Activated T-cell treated with anti-CD3 and anti-CD28 coated beads, Interleukin-2, amount 50 U/mL, for 4 hours (primary cell): ENCODE measurements around the gene EPHA6. TPM values are rescaled to one million over a fixed set of nuclear protein-coding genes. Genes with fewer than 3 reads are reported as not detected.

Experiments
- ATAC-seq, 2 donors: fragments of 200-7000 bp; cut with Tn5 transposase; one replicate each; pipeline ENCODE4 v1.10.0; 2021
- DNase-seq: peaks from one replicate; pipeline ENCODE4 v3.0.0-alpha.2; 2020
- H3K27me3 Mint-ChIP-seq: one replicate; pipeline ENCODE4 v1.8.0; 2021; ENCODE audit warnings: low read depth, mixed read lengths
- H3K36me3 Mint-ChIP-seq: one replicate; pipeline ENCODE4 v1.8.0; 2022; ENCODE audit warnings: mixed read lengths; ENCODE audit not compliant: insufficient read depth
- H3K4me1 Mint-ChIP-seq: one replicate; pipeline ENCODE4 v1.8.0; 2021; ENCODE audit warnings: low read depth, mixed read lengths
- H3K4me3 Mint-ChIP-seq: one replicate; pipeline ENCODE4 v1.8.0; 2021; ENCODE audit warnings: mild to moderate bottlenecking, moderate library complexity, mixed read lengths
- H3K9me3 Mint-ChIP-seq: one replicate; pipeline ENCODE4 v1.8.0; 2021; ENCODE audit warnings: mixed read lengths
- total RNA-seq, 3 donors: library from RNA; stranded (reverse); gene quantifications; one replicate each; pipeline ENCODE4 v1.2.1, GENCODE V29; 2021

Gene EPHA6
- total RNA-seq, 3 donors from 2014 or later: not detected

GRCh38 chr3:97680210-97680609 is 865.8 kb downstream of the EPHA6 start:
- Mint-ChIP-seq H3K4me1 (no peaks in the 10 kb centered on the region), H3K4me3 (no peak overlapping the region)
- no peak for ATAC-seq

DNA sequence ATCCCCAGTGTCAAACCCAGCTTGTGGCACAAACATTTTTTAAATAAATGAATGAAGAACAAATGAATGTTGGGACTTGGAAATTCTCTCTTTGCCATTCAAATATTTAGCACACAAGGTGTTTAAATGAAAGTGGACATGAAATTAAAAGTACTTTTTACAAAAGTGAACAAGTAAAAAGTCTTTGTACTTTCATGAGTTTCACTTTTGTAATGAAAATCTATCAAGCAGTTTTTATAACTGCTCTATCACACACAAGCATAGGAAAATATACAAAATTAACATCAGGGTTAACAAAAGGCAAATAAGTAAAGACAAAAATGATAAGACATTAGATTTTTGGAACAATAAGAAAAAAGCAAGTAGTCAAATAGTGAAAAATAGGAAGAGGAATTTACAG is 866.3 kb downstream of the EPHA6 start:
- ATAC-seq (no peak), DNase-seq (no peak)
- H3K4me1 Mint-ChIP-seq: no peaks in the 10 kb centered on the region
- no peaks in the 10 kb centered on the region for H3K36me3 Mint-ChIP-seq
- no peak overlapping the region for H3K4me3 Mint-ChIP-seq
- H3K9me3 Mint-ChIP-seq: no peaks in the 10 kb centered on the region
- H3K27me3 Mint-ChIP-seq: peaks cover 1% of the 10 kb centered on the region

More at GRCh38 chr3:97680210-97680609, 865.8 kb downstream of the EPHA6 start:
- Mint-ChIP-seq H3K27me3 (peaks cover 1% of the 10 kb centered on the region), H3K9me3 (no peaks in the 10 kb centered on the region), H3K36me3 (no peaks in the 10 kb centered on the region)
- DNase-seq: no peak

DNA sequence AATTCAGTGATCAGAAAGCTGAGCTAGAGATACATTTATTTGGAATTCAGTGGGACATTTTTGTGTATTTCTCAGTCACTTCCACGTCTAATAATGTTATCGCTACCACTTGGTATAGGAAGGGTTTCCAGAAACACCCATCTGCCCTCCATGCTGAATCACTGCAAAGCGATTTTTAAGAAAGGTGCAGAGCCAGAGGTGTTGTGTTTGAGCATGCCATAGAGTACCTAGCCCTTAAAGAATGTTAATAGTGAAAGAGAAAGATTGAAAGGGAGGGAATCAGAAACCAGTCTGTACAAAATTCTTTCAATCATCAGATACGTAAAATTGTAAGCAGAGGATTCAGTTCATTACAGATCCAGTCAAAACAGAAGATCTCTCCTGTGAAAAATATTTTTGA is 870.1 kb downstream of the EPHA6 start:
- Mint-ChIP-seq H3K4me3 (no peak overlapping the region), H3K9me3 (no peaks in the 10 kb centered on the region), H3K27me3 (peaks cover 1% of the 10 kb centered on the region), H3K36me3 (no peaks in the 10 kb centered on the region), H3K4me1 (no peaks in the 10 kb centered on the region)
- ATAC-seq (no peak), DNase-seq (no peak)

DNA sequence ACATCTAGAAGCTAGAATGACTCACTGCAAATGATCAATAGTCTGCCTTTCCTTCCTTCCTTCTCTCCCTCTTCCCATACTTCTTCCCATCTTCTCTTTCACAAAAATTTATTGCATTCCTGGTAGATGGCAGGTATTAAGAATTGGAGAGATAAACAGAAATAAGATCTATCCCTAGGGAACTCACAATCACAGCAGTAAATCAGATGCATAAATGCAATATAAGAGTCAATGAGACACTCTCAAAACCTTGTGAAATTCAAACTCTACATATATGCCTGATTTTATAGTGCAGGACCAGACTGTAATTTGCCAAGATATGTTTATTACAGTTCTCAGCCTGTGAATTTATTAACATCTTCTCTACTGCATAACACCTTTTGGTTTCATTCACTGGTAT is 871.9 kb downstream of the EPHA6 start:
- Mint-ChIP-seq H3K27me3 (peaks cover 1% of the 10 kb centered on the region), H3K4me3 (no peak overlapping the region), H3K4me1 (no peaks in the 10 kb centered on the region), H3K36me3 (no peaks in the 10 kb centered on the region), H3K9me3 (no peaks in the 10 kb centered on the region)
- DNase-seq (no peak), ATAC-seq (no peak)

GRCh38 chr3:97687734-97688133 is 873.3 kb downstream of the EPHA6 start:
- Mint-ChIP-seq H3K9me3 (no peaks in the 10 kb centered on the region), H3K27me3 (peaks cover 4% of the 10 kb centered on the region), H3K4me1 (no peaks in the 10 kb centered on the region), H3K36me3 (no peaks in the 10 kb centered on the region), H3K4me3 (no peak overlapping the region)
- DNase-seq (no peak), ATAC-seq (no peak)

- ATAC-seq: no peak
Measured at GRCh38 chr3:97689111-97689510, 874.7 kb downstream of the EPHA6 start.

DNA sequence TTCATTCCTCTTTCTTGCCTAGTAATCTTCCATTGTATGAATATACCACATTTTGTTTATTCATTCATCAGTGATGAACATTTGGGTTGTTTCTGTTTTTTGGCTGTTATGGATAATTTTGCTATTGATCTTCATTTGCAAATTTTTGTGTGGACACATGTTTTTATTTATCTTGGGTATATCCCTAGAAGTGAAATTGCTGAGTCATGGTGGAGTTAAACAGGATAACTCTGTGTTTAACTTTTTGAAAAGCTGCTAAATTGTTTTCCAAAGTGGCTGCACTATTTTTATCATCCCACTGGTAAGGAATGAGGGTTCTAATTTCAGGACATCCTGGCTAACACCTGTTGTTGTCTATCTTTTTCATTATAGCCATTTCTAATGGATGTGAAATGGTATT is 875.6 kb downstream of the EPHA6 start:
- Mint-ChIP-seq H3K27me3 (peaks cover 4% of the 10 kb centered on the region), H3K36me3 (no peaks in the 10 kb centered on the region), H3K4me1 (no peaks in the 10 kb centered on the region), H3K9me3 (no peaks in the 10 kb centered on the region), H3K4me3 (no peak overlapping the region)
- DNase-seq: no peak
- ATAC-seq: no peak

More at GRCh38 chr3:97689111-97689510, 874.7 kb downstream of the EPHA6 start:
- Mint-ChIP-seq H3K36me3 (no peaks in the 10 kb centered on the region), H3K4me1 (no peaks in the 10 kb centered on the region), H3K27me3 (peaks cover 4% of the 10 kb centered on the region), H3K4me3 (no peak overlapping the region), H3K9me3 (no peaks in the 10 kb centered on the region)
- DNase-seq: no peak

GRCh38 chr3:97691354-97691753 is 877.0 kb downstream of the EPHA6 start:
- H3K4me3 Mint-ChIP-seq: no peak overlapping the region
- no peaks in the 10 kb centered on the region for H3K36me3 Mint-ChIP-seq
- peaks cover 7% of the 10 kb centered on the region for H3K27me3 Mint-ChIP-seq
- no peaks in the 10 kb centered on the region for H3K4me1 Mint-ChIP-seq
- no peak for ATAC-seq
- no peaks in the 10 kb centered on the region for H3K9me3 Mint-ChIP-seq
- no peak for DNase-seq

DNA sequence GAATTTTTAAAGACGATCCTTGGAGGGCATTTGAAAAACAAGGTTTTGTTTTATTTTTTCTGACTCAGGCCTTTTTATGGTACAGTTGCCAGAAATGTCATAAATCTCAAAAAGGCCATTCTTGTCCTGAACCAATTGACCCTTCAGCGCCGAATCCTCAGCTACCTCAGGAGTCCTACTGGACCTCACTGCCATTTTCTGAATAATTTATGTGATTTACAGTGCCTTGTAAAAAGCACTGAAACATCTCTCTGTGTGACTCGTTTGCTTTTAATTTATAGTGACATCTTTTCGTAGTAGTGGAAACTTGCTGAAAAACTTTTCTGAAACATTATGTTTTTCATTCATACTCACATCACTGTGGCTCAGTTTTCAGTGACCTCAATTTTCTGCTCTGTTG is 878.0 kb downstream of the EPHA6 start:
- no peak for ATAC-seq
- H3K9me3 Mint-ChIP-seq: no peaks in the 10 kb centered on the region
- H3K4me1 Mint-ChIP-seq: no peaks in the 10 kb centered on the region
- H3K4me3 Mint-ChIP-seq: no peak overlapping the region
- peaks cover 7% of the 10 kb centered on the region for H3K27me3 Mint-ChIP-seq
- no peak for DNase-seq
- no peaks in the 10 kb centered on the region for H3K36me3 Mint-ChIP-seq

- Mint-ChIP-seq H3K9me3 (no peaks in the 10 kb centered on the region), H3K27me3 (peaks cover 10% of the 10 kb centered on the region), H3K4me3 (no peak overlapping the region), H3K36me3 (no peaks in the 10 kb centered on the region), H3K4me1 (no peaks in the 10 kb centered on the region)
- no peak for ATAC-seq
- no peak for DNase-seq
Measured at GRCh38 chr3:97692831-97693230, 878.4 kb downstream of the EPHA6 start.

DNA sequence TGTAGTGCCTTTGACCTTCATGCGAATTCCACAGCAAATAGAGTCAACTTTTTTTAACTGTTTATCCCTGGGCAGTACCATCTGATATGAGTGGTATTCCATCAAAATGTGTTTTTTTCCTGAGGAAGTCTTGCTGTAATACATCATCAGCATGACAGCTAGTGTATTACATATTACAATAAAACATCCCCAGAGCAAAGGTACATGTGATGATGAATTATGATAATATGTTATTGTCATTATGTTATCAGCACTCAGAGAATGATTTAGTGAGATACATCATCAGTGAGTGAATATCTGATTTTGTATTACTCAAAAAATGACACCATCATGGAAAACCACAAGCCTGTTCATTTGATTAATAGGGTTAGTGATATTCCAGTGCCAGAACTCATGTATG is 880.5 kb downstream of the EPHA6 start:
- H3K36me3 Mint-ChIP-seq: no peaks in the 10 kb centered on the region
- H3K4me1 Mint-ChIP-seq: no peaks in the 10 kb centered on the region
- H3K9me3 Mint-ChIP-seq: no peaks in the 10 kb centered on the region

GRCh38 chr3:97698691-97699090 is 884.3 kb downstream of the EPHA6 start:
- H3K4me3 Mint-ChIP-seq: no peak overlapping the region
- ATAC-seq: no peak

More for the DNA sequence above, 880.5 kb downstream of the EPHA6 start:
- ATAC-seq: no peak
- Mint-ChIP-seq H3K4me3 (no peak overlapping the region), H3K27me3 (peaks cover 10% of the 10 kb centered on the region)
- DNase-seq: no peak

GRCh38 chr3:97699889-97700288 is 885.5 kb downstream of the EPHA6 start:
- DNase-seq (no peak), ATAC-seq (no peak)
- no peaks in the 10 kb centered on the region for H3K4me1 Mint-ChIP-seq
- no peaks in the 10 kb centered on the region for H3K36me3 Mint-ChIP-seq
- H3K27me3 Mint-ChIP-seq: peaks cover 12% of the 10 kb centered on the region
- no peak overlapping the region for H3K4me3 Mint-ChIP-seq
- no peaks in the 10 kb centered on the region for H3K9me3 Mint-ChIP-seq

More at GRCh38 chr3:97698691-97699090, 884.3 kb downstream of the EPHA6 start:
- Mint-ChIP-seq H3K27me3 (peaks cover 12% of the 10 kb centered on the region), H3K4me1 (no peaks in the 10 kb centered on the region), H3K36me3 (no peaks in the 10 kb centered on the region), H3K9me3 (no peaks in the 10 kb centered on the region)
- no peak for DNase-seq

DNA sequence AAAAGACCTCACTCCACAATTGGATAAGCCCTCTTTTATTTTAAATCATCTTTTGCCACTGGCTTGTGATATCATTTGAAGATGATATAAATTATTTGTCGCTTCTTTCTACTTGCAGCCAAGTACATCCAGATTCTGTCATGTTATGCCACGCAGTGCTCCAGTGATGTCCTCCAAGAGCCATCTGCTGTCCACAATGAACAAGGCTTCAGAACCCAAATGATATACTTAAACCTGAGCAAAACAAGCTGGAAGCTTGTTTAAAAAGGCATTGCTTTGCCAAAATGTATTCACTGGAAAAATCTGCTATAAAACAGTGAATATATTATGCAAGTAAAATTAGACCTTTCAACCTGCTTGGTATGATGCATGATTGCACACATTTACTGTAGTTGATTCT is 891.4 kb downstream of the EPHA6 start:
- no peak for DNase-seq
- H3K4me3 Mint-ChIP-seq: no peak overlapping the region
- no peak for ATAC-seq

DNA sequence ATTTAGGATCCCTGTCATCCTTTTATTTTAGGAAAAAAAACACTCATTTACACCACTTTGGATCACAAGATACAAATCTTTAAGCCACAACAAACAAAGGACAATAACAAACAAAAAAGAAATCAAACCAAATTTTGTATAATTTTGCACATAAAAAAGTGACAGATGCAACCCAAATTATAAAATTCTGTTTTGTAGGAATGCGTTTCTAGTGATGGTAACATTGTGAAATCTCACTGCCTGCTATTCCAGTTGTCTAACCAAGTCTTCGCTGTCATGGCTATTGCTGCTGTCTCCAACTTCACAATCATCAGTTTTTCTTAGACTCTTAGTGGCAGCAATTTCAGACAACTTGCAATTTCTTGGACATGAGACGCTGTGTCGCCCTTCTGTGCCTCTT is 891.8 kb downstream of the EPHA6 start:
- Mint-ChIP-seq H3K4me1 (no peaks in the 10 kb centered on the region), H3K4me3 (no peak overlapping the region), H3K9me3 (no peaks in the 10 kb centered on the region), H3K27me3 (peaks cover 8% of the 10 kb centered on the region), H3K36me3 (no peaks in the 10 kb centered on the region)
- ATAC-seq: no peak
- DNase-seq: no peak

More for the DNA sequence above, 891.4 kb downstream of the EPHA6 start:
- Mint-ChIP-seq H3K9me3 (no peaks in the 10 kb centered on the region), H3K4me1 (no peaks in the 10 kb centered on the region), H3K27me3 (peaks cover 8% of the 10 kb centered on the region), H3K36me3 (no peaks in the 10 kb centered on the region)

GRCh38 chr3:97711654-97712053 is 897.3 kb downstream of the EPHA6 start:
- ATAC-seq (no peak), DNase-seq (no peak)
- H3K9me3 Mint-ChIP-seq: no peaks in the 10 kb centered on the region
- peaks cover 3% of the 10 kb centered on the region for H3K27me3 Mint-ChIP-seq
- no peaks in the 10 kb centered on the region for H3K36me3 Mint-ChIP-seq
- H3K4me1 Mint-ChIP-seq: no peaks in the 10 kb centered on the region
- H3K4me3 Mint-ChIP-seq: no peak overlapping the region
